ENCODE results near the gene RAB3C.
"Not testable (repeated sequence)": the region's sequence is repeated elsewhere in the genome, so short reads cannot be mapped to it uniquely, and the experiment has no call there.

RAB3C gene

DNA sequence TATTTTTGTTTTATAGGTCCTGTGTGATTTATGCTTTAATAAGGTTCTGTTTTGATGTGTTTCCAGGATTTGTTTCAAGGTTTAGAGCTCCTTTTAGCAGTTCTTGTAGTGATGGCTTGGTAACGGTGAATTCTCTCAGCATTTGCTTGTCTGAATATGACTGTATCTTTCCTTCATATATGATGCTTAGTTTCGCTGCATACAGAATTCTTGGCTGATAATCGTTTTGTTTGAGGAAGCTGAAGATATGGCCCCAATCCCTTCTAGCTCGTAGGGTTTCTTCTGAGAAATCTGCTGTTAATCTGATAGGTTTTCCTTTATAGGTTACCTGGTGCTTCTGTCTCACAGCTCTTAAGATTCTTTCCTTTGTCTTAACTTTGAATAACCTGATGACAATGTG, 20.0 kb downstream of the RAB3C start:
- not testable (repeated sequence) for DNase-seq (ENCODE audit: low read depth)

GRCh38 chr5:58606064-58606463, 23.2 kb downstream of the RAB3C start:
- no peak for DNase-seq (ENCODE audit: low read depth)

- DNase-seq (ENCODE audit: low read depth), result no peak
These were observed 33.1 kb downstream of the RAB3C start for GRCh38 chr5:58615972-58616371.

- no peak for DNase-seq (ENCODE audit: low read depth)
These were observed 34.4 kb downstream of the RAB3C start for GRCh38 chr5:58617241-58617640.

DNA sequence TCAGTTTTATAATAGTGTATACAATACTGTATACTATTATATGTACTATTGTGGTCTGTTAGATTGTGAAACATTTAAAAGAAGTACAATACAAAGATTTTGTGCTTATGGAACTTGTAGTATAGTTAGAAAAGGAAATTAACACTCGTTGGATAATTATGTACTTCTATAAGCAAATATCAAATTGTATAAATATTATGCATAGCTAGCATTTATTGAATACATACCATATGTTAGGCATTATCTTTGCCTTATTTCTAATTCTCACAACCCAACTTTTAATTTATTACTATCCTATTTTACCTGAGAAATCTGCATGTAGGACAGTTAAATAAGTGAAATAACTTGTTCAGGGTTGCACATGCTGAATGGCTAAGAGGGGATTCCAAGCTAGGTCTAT, 37.5 kb downstream of the RAB3C start:
- DNase-seq (ENCODE audit: low read depth), result no peak

- DNase-seq (ENCODE audit: low read depth), result no peak
These were observed 40.3 kb downstream of the RAB3C start for GRCh38 chr5:58622936-58623871.

GRCh38 chr5:58628626-58629025, 45.8 kb downstream of the RAB3C start:
- DNase-seq (ENCODE audit: low read depth), result no peak

DNA sequence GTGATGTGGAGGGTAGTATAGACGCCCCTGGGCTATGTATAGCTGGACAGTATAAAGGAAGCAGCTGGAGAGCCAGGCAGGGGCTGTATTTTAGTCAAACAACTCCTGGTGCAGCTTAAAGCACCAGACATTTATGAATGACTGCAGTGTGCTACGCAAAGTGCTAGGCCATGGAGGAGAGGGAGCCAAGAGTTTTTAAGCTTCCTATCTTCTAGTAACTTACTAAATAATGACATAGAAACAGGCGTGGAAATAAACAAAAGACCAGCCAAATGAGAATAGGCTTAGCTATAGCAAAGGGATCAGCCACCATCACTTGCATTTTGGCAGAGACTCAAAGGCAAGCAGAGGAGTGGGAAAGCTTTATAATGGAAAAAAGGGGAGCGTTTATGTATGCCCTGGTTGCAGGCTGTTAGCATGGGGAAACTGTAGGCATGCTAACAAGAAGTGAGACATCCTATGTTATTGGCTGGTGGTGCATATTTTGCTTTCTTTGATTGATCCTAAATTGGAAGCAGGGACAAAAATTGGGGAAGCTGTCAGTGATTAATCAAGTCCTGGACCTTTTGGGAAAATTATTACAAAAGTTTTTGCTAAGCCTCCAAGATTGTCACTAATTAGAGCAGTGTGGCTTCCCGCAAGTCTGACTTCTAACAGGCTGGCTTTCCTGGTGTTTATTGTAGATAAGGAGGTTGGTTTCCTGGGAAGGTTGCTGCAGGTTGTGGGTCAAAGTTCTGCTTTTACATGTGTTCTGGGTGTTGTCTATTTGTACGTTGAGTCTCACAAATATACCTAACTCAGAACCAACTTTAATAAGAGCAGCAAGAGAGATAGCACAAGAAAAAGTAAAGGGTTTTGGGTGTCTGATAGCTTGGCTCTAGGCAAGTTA, 46.6 kb downstream of the RAB3C start:
- DNase-seq (ENCODE audit: low read depth), result no peak

DNA sequence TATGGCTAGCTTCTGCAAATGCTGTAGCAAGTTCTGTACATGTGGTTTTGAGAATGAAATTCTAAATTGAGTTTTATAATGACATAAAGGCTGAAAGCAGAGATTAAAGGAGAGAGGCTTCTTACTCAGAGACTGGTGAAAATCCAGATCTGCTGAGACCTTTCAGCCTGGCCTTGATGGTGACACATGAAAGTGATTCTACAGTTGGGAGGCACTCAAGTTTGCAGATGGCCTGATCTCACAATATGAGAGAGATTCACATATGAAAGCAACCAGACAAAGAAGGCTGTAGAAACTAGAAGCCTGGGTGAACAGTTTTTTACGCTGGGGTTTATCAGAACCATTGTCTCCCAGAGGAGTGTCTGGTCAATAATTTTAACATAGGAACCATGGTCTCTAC, 49.0 kb downstream of the RAB3C start:
- no peak for DNase-seq (ENCODE audit: low read depth)

DNA sequence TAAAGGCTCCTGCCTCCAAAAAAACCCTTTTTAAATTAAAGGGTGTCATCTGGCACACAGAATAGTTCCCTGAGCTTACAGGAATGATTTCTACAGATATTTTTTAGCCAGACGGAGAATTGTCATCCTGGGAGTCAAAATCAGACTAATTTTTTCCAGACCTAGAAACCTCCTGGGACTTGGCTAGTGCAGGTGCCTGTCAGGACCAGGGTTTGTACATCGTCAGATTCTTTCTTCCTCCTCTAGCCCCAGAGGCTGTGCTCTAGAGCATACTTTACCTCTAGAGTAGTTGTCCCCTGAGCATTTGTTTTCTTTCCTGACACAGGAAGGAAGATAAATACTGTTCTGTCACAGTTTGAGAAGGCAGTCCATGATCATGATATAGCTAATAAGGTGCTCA, 52.5 kb downstream of the RAB3C start:
- no peak for DNase-seq (ENCODE audit: low read depth)

GRCh38 chr5:58640011-58640410, 57.1 kb downstream of the RAB3C start:
- no peak for DNase-seq (ENCODE audit: low read depth)

DNA sequence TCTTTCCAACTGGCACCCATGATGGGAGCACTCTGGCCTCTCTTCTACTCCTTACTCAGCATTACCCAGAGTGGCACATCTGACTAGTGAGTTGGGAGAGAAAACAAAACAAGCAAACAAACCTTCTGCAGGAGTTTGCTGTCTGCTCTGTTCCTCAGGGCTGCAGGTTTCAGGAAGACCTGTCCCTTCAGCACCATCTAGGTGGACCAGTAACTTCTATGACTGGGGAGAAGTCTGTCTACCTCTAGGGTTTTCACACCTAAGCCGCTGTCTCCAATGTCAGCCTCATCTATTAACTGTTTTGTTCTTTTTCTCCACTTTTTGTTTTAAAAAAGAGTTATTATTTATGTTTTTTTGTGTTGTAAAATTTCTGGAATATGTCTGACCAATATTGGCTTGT, 58.7 kb downstream of the RAB3C start:
- no peak for DNase-seq (ENCODE audit: low read depth)

- peak; percentile 1 for DNase-seq (ENCODE audit: low read depth)
These were observed 66.0 kb downstream of the RAB3C start for GRCh38 chr5:58648846-58649245.

DNA sequence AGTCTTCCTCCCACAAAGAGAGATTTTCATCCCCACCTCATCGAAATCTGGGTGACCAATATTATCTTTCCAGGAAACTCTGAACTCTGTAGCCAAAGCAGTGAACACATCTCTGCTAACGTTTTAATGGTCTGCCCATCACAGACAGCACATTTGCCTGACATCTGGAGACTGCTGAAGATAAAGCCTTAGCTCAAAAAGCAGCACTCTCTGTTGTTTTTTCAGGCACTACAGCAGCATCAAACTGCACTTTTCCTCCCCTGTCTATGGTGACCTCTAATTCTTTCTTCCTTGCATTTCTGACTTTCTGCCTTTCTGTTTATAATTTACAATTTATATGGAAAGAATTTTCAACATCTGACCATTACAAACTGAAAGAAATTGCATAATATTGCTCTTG, 66.8 kb downstream of the RAB3C start:
- DNase-seq (ENCODE audit: low read depth), result no peak

GRCh38 chr5:58653521-58653920, 70.6 kb downstream of the RAB3C start:
- no peak for DNase-seq (ENCODE audit: low read depth)

DNA sequence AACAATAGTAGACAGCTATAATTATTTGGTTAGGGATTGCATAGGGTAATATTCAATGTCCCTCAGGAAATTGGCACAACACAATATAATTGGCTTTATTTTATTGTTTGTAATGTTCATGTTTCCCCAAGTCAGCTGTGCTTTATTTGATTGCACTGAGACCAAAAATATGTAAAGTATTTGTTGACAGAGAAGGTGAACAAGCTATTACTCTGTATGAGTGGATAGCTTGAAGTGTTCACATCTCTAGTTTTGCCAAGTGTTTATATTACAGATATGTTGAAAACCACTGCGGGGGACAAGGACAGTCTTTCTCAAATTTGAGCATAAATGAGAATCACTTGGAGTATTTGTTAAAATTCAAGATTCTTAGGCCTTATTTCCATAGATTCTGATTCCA, 83.3 kb downstream of the RAB3C start:
- no peak for DNase-seq (ENCODE audit: low read depth)

GRCh38 chr5:58666598-58667581, 84.0 kb downstream of the RAB3C start:
- DNase-seq (ENCODE audit: low read depth), result no peak

GRCh38 chr5:58670582-58670981, 87.7 kb downstream of the RAB3C start:
- no peak for DNase-seq (ENCODE audit: low read depth)

- DNase-seq (ENCODE audit: low read depth), result no peak
These were observed 88.3 kb downstream of the RAB3C start for GRCh38 chr5:58671155-58671554.

GRCh38 chr5:58672521-58672920, 89.6 kb downstream of the RAB3C start:
- no peak for DNase-seq (ENCODE audit: low read depth)

DNA sequence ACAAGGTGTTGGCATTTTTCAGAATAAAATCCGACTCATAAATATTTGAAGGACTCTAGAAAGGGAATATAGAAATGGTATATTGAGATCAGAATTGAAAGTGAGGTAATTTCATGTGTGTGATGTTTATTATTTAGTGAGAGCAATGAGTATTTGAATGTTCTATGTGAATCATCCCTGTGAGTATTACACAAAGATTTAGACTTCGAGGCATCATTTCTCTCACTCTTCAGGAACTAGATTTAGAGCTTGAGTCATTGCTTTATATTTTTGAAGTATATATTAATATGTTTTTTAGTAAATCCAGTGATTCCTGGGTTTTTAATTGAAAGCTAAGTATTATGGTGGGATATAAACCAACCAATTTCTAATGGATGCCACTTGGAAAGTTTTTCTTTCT, 91.2 kb downstream of the RAB3C start:
- no peak for DNase-seq (ENCODE audit: low read depth)

DNA sequence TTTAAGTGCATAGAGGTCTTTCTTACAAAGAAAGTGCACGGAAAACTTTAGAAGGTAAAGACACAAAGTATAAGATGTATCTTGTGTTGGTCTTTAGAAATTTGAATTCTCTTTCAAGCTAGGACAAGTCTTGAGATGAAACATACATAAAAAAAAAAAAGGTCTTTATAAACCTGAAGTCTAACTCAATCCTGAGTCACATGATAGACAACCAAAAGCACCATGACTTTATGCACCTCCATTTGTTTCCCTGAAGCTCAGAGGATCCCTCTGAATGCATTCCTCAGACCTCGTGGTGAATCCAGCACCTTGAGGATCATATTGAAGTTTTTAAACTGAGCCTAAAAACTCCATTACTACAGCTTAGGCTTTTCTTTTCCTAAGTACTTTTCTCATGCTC, 91.8 kb downstream of the RAB3C start:
- no peak for DNase-seq (ENCODE audit: low read depth)

Measured in ELR (cell line).